ENCODE data around the gene GPC3.

- TF ChIP-seq POLR2A (IDR thresholded peaks at IDR 0.05) (no peak), CTCF (IDR thresholded peaks at IDR 0.05) (no peak), EP300 (IDR thresholded peaks at IDR 0.05; ENCODE audit: low read depth) (no peak)
Observed at GRCh38 chrX:133813971-133814370, 171.4 kb downstream of the GPC3 start.
